Muscle layer of duodenum (tissue), 2 donors: Measurements from ENCODE around the gene CASP8AP2.

Experiments used
- H3K27ac ChIP-seq: one replicate; pipeline ENCODE4 v1.7.0; 2013; ENCODE audit warnings: mild to moderate bottlenecking, low read length
- H3K27me3 ChIP-seq: one replicate; pipeline ENCODE4 v1.7.0; 2013; ENCODE audit warnings: low read depth, mild to moderate bottlenecking, control low read depth, low read length
- H3K36me3 ChIP-seq, 2 donors: one replicate each; pipeline ENCODE4 v1.7.0; 2013; ENCODE audit warnings: low read length in 2 of 2, control low read depth in 1 of 2, mild to moderate bottlenecking in 1 of 2; ENCODE audit not compliant: insufficient read depth in 2 of 2, control insufficient read depth in 1 of 2
- H3K4me1 ChIP-seq, 2 donors: one replicate each; pipeline ENCODE4 v1.7.0; 2013; ENCODE audit warnings: low read length in 2 of 2, mild to moderate bottlenecking in 2 of 2, control low read depth in 1 of 2, moderate library complexity in 1 of 2; ENCODE audit not compliant: insufficient read depth in 2 of 2, control insufficient read depth in 1 of 2
- H3K4me3 ChIP-seq, 2 donors: one replicate each; pipeline ENCODE4 v1.7.0; 2013; ENCODE audit warnings: low read length in 2 of 2, low read depth in 1 of 2, mild to moderate bottlenecking in 1 of 2
- H3K9me3 ChIP-seq, 2 donors: one replicate each; pipeline ENCODE4 v1.7.0; 2013; ENCODE audit warnings: low read length in 2 of 2, control low read depth in 1 of 2, mild to moderate bottlenecking in 1 of 2; ENCODE audit not compliant: control insufficient read depth in 1 of 2
- donor health status: healthy.

The CASP8AP2 gene

GRCh38 chr6:89858041-89858440 lies 28.4 kb downstream of the CASP8AP2 start:
- H3K36me3 ChIP-seq: peaks cover 36 to 78% of the 10 kb centered on the region in 2 donors

GRCh38 chr6:89859744-89860143 lies 30.1 kb downstream of the CASP8AP2 start:
- Histone ChIP-seq H3K4me1 (no peaks in the 10 kb centered on the region), H3K9me3 (no peaks in the 10 kb centered on the region), H3K27ac (no peak overlapping the region), H3K27me3 (no peaks in the 10 kb centered on the region), H3K4me3 (no peak overlapping the region), H3K36me3 (peaks cover 39 to 73% of the 10 kb centered on the region in 2 donors)

More at GRCh38 chr6:89858041-89858440, 28.4 kb downstream of the CASP8AP2 start:
- H3K27me3 ChIP-seq: no peaks in the 10 kb centered on the region
- no peak overlapping the region for H3K4me3 ChIP-seq
- no peaks in the 10 kb centered on the region for H3K9me3 ChIP-seq
- H3K27ac ChIP-seq: no peak overlapping the region
- no peaks in the 10 kb centered on the region for H3K4me1 ChIP-seq

- no peak overlapping the region for H3K27ac ChIP-seq
- H3K36me3 ChIP-seq: peaks cover 40 to 76% of the 10 kb centered on the region in 2 donors
- H3K9me3 ChIP-seq: no peaks in the 10 kb centered on the region
- H3K4me3 ChIP-seq: no peak overlapping the region
- H3K27me3 ChIP-seq: no peaks in the 10 kb centered on the region
- no peaks in the 10 kb centered on the region for H3K4me1 ChIP-seq
Measured at GRCh38 chr6:89862273-89862672, 32.6 kb downstream of the CASP8AP2 start.

- Histone ChIP-seq H3K27me3 (no peaks in the 10 kb centered on the region), H3K9me3 (no peaks in the 10 kb centered on the region), H3K36me3 (peaks cover 42 to 76% of the 10 kb centered on the region in 2 donors)
Measured at GRCh38 chr6:89862698-89863097, 33.0 kb downstream of the CASP8AP2 start.

GRCh38 chr6:89866024-89866678 lies 36.5 kb downstream of the CASP8AP2 start:
- Histone ChIP-seq H3K36me3 (peaks cover 33 to 77% of the 10 kb centered on the region in 2 donors), H3K9me3 (no peaks in the 10 kb centered on the region), H3K4me3 (no peak overlapping the region), H3K4me1 (no peaks in the 10 kb centered on the region), H3K27ac (no peak overlapping the region), H3K27me3 (no peaks in the 10 kb centered on the region)

More at GRCh38 chr6:89862698-89863097, 33.0 kb downstream of the CASP8AP2 start:
- H3K27ac ChIP-seq: no peak overlapping the region
- H3K4me3 ChIP-seq: no peak overlapping the region
- no peaks in the 10 kb centered on the region for H3K4me1 ChIP-seq

GRCh38 chr6:89873721-89874120 lies 44.0 kb downstream of the CASP8AP2 start:
- Histone ChIP-seq H3K4me1 (no peaks in the 10 kb centered on the region), H3K36me3 (peaks cover 8 to 35% of the 10 kb centered on the region in 2 donors), H3K9me3 (no peaks in the 10 kb centered on the region), H3K27ac (no peak overlapping the region), H3K27me3 (no peaks in the 10 kb centered on the region), H3K4me3 (no peak overlapping the region)

- Histone ChIP-seq H3K36me3 (peaks cover 8 to 31% of the 10 kb centered on the region in 2 donors), H3K27me3 (no peaks in the 10 kb centered on the region), H3K27ac (no peak overlapping the region), H3K9me3 (no peaks in the 10 kb centered on the region), H3K4me1 (no peaks in the 10 kb centered on the region), H3K4me3 (no peak overlapping the region)
Measured at GRCh38 chr6:89874438-89874837, 44.8 kb downstream of the CASP8AP2 start.

- Histone ChIP-seq H3K27me3 (no peaks in the 10 kb centered on the region), H3K4me3 (no peak overlapping the region), H3K36me3 (no peaks in the 10 kb centered on the region), H3K9me3 (no peaks in the 10 kb centered on the region), H3K27ac (no peak overlapping the region), H3K4me1 (peaks cover 0 to 6% of the 10 kb centered on the region in 2 donors)
Measured at GRCh38 chr6:89886378-89887120, 56.9 kb downstream of the CASP8AP2 start.

GRCh38 chr6:89887452-89888137 lies 57.9 kb downstream of the CASP8AP2 start:
- Histone ChIP-seq H3K4me3 (peak overlapping the region in 1 of 2 donors; percentile 35), H3K4me1 (peaks cover 0 to 6% of the 10 kb centered on the region in 2 donors), H3K9me3 (no peaks in the 10 kb centered on the region), H3K27me3 (no peaks in the 10 kb centered on the region), H3K27ac (no peak overlapping the region), H3K36me3 (no peaks in the 10 kb centered on the region)

- Histone ChIP-seq H3K27me3 (no peaks in the 10 kb centered on the region), H3K27ac (no peak overlapping the region), H3K9me3 (no peaks in the 10 kb centered on the region)
Measured at GRCh38 chr6:89888138-89888514, 58.4 kb downstream of the CASP8AP2 start.

GRCh38 chr6:89888871-89889270 lies 59.2 kb downstream of the CASP8AP2 start:
- H3K9me3 ChIP-seq: no peaks in the 10 kb centered on the region
- no peak overlapping the region for H3K4me3 ChIP-seq
- H3K27me3 ChIP-seq: no peaks in the 10 kb centered on the region
- no peaks in the 10 kb centered on the region for H3K36me3 ChIP-seq
- H3K27ac ChIP-seq: no peak overlapping the region
- H3K4me1 ChIP-seq: peaks cover 0 to 6% of the 10 kb centered on the region in 2 donors

More at GRCh38 chr6:89888138-89888514, 58.4 kb downstream of the CASP8AP2 start:
- Histone ChIP-seq H3K4me3 (peak overlapping the region in 1 of 2 donors; percentile 35), H3K4me1 (peaks cover 0 to 6% of the 10 kb centered on the region in 2 donors), H3K36me3 (no peaks in the 10 kb centered on the region)
